ENCODE results near the gene PILRA.

Gene PILRA

GRCh38 chr7:100407285-100408180, 34.2 kb downstream of the PILRA start:
- DNase-seq (ENCODE audit: low read depth, low spot score) = no peak

- no peak for DNase-seq (ENCODE audit: low read depth, low spot score)
Measured at GRCh38 chr7:100411101-100411500, 37.8 kb downstream of the PILRA start.

GRCh38 chr7:100413346-100413745, 40.1 kb downstream of the PILRA start:
- DNase-seq (ENCODE audit: low read depth, low spot score) = no peak

- no peak for DNase-seq (ENCODE audit: low read depth, low spot score)
Measured at GRCh38 chr7:100413889-100414288, 40.6 kb downstream of the PILRA start.

- no peak for DNase-seq (ENCODE audit: low read depth, low spot score)
Measured at GRCh38 chr7:100415448-100415847, 42.2 kb downstream of the PILRA start.

- no peak for DNase-seq (ENCODE audit: low read depth, low spot score)
Measured at GRCh38 chr7:100418930-100419659, 45.8 kb downstream of the PILRA start.

GRCh38 chr7:100419660-100420226, 46.5 kb downstream of the PILRA start:
- DNase-seq (ENCODE audit: low read depth, low spot score) = no peak

- no peak for DNase-seq (ENCODE audit: low read depth, low spot score)
Measured at GRCh38 chr7:100423315-100423714, 50.0 kb downstream of the PILRA start.

GRCh38 chr7:100425347-100425746, 52.1 kb downstream of the PILRA start:
- DNase-seq (ENCODE audit: low read depth, low spot score) = no peak

GRCh38 chr7:100426516-100426915, 53.2 kb downstream of the PILRA start:
- DNase-seq (ENCODE audit: low read depth, low spot score) = no peak

GRCh38 chr7:100427762-100428198, 54.5 kb downstream of the PILRA start:
- DNase-seq (ENCODE audit: low read depth, low spot score) = no peak

GRCh38 chr7:100428199-100428966, 55.1 kb downstream of the PILRA start, which contains the start of gene ZCWPW1:
ZCWPW1 (minus strand) TSS chr7:100428703; CDS start chr7:100420649, 8,054 bp downstream.
- peak; percentile 90 for DNase-seq (ENCODE audit: low read depth, low spot score)

- DNase-seq (ENCODE audit: low read depth, low spot score) = peak; percentile 100
Measured at GRCh38 chr7:100428967-100429636, 55.8 kb downstream of the PILRA start.

GRCh38 chr7:100429637-100430492, 56.6 kb downstream of the PILRA start, which contains the start of gene MEPCE:
MEPCE (plus strand) TSS chr7:100429831; CDS start chr7:100430019, 188 bp downstream.
- DNase-seq (ENCODE audit: low read depth, low spot score) = peak; percentile 86

- no peak for DNase-seq (ENCODE audit: low read depth, low spot score)
Measured at GRCh38 chr7:100430493-100431285, 57.4 kb downstream of the PILRA start.

- DNase-seq (ENCODE audit: low read depth, low spot score) = no peak
Measured at GRCh38 chr7:100431286-100431735, 58.0 kb downstream of the PILRA start.

GRCh38 chr7:100432053-100432452, 58.8 kb downstream of the PILRA start:
- DNase-seq (ENCODE audit: low read depth, low spot score) = no peak

GRCh38 chr7:100432621-100433275, 59.5 kb downstream of the PILRA start:
- DNase-seq (ENCODE audit: low read depth, low spot score) = no peak

- no peak for DNase-seq (ENCODE audit: low read depth, low spot score)
Measured at GRCh38 chr7:100433276-100433591, 59.9 kb downstream of the PILRA start.
